Neural cell (in vitro differentiated cells): ENCODE results near the gene APMAP.

ENCODE experiments used
- EZH2 ChIP-seq: fragments of 200-600, 300-800 bp; shearing (Covaris generic), sonication (generic); IDR thresholded peaks from 2 replicates; pipeline ENCODE4 v1.6.1; 2014; ENCODE audit warnings: antibody characterized with exemption, low read length, borderline replicate concordance, mild to moderate bottlenecking; ENCODE audit not compliant: insufficient read depth, poor library complexity, severe bottlenecking
- RAD21 ChIP-seq: fragments of 450-650 bp; conservative IDR thresholded peaks from 2 replicates; pipeline ENCODE4 v1.6.1; 2014; ENCODE audit warnings: antibody characterized with exemption, mild to moderate bottlenecking, moderate library complexity
- REST ChIP-seq: IDR thresholded peaks from 2 replicates; pipeline ENCODE4 v1.6.1; 2012; ENCODE audit warnings: borderline replicate concordance
- TAF1 ChIP-seq: IDR thresholded peaks from 2 replicates; pipeline ENCODE4 v1.6.1; 2012; ENCODE audit warnings: low read depth
- TF ChIP-seq, protein P1 (sequence below): fragments of 450-650 bp; IDR thresholded peaks from 2 replicates; pipeline ENCODE4 v1.5.1; 2014; ENCODE audit warnings: antibody characterized with exemption, mild to moderate bottlenecking, moderate library complexity; ENCODE audit not compliant: poor library complexity, severe bottlenecking

DNA sequence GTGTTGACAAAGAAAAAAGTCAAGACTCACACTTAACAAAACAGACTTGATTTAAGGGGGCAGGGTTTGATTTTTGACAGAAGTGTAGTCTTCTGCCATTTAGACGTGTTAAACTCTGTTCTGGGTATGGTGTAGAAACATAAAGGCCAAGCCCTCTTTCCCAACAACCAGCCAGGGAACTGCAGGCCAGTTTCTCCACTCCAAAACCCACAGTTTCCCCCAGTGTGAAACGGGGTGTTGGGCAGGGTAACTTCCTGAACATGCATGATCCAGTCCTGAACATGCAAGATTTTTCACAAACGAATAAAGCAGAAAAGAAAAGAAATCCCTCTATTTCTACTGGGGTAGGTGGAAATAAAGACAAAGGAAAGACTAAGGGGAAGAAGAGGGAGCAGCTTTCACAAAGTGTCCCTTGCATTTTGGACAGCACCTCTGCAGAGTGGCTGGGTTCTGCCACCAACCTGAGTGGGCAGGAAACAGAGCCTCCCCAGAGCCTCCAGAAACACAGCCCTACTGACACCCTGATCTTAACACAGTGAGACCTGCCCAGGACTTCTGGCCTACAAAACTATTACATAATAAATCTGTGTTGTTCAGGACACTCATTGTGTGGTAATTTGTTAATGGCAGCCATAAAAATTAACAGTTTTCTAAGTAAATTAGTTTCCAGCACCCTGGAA is 7.5 kb downstream of the APMAP start:
- TF ChIP-seq EZH2: no peak
- TF ChIP-seq, protein P1, sequence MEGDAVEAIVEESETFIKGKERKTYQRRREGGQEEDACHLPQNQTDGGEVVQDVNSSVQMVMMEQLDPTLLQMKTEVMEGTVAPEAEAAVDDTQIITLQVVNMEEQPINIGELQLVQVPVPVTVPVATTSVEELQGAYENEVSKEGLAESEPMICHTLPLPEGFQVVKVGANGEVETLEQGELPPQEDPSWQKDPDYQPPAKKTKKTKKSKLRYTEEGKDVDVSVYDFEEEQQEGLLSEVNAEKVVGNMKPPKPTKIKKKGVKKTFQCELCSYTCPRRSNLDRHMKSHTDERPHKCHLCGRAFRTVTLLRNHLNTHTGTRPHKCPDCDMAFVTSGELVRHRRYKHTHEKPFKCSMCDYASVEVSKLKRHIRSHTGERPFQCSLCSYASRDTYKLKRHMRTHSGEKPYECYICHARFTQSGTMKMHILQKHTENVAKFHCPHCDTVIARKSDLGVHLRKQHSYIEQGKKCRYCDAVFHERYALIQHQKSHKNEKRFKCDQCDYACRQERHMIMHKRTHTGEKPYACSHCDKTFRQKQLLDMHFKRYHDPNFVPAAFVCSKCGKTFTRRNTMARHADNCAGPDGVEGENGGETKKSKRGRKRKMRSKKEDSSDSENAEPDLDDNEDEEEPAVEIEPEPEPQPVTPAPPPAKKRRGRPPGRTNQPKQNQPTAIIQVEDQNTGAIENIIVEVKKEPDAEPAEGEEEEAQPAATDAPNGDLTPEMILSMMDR: no peak
- no peak for TF ChIP-seq RAD21
- TF ChIP-seq TAF1: no peak
- no peak for TF ChIP-seq REST
